Activated B cell treated with CpG ODN at 0.5 μM for 24 hours (primary cell): ENCODE results near the gene ZNF791. TPM values are rescaled to one million over a fixed set of nuclear protein-coding genes. Genes with fewer than 3 reads are reported as not detected.

Experiments used
- ATAC-seq: fragments of 200-7000 bp; cut with Tn5 transposase; one replicate; pipeline ENCODE4 v1.10.0; 2021; ENCODE audit warnings: low read depth, mild to moderate bottlenecking, moderate library complexity
- CTCF ChIA-PET: fragments of 350-600 bp; sonication (Branson Sonifier 250); formaldehyde crosslinking; loops from one replicate; lab custom pipeline; 2021; ENCODE audit warnings: antibody characterized with exemption; lab: Charles Lee
- POLR2A ChIA-PET: fragments of 350-600 bp; sonication (Branson Sonifier 250); formaldehyde crosslinking; loops from one replicate; lab custom pipeline; 2021; ENCODE audit warnings: antibody characterized with exemption; lab: Charles Lee
- DNase-seq: peaks from one replicate; pipeline ENCODE4 v3.0.0; 2022
- H3K27ac Mint-ChIP-seq: one replicate; pipeline ENCODE4 v1.8.0; 2020; ENCODE audit warnings: mixed read lengths
- H3K27me3 Mint-ChIP-seq: one replicate; pipeline ENCODE4 v1.8.0; 2021; ENCODE audit warnings: mixed read lengths
- H3K36me3 Mint-ChIP-seq: one replicate; pipeline ENCODE4 v1.8.0; 2021; ENCODE audit warnings: low read depth, mixed read lengths
- H3K4me1 Mint-ChIP-seq: one replicate; pipeline ENCODE4 v1.8.0; 2021; ENCODE audit warnings: mixed read lengths
- H3K4me3 Mint-ChIP-seq: one replicate; pipeline ENCODE4 v1.8.0; 2020; ENCODE audit warnings: mild to moderate bottlenecking, mixed read lengths
- H3K9me3 Mint-ChIP-seq: one replicate; pipeline ENCODE4 v1.8.0; 2020; ENCODE audit warnings: mixed read lengths
- intact Hi-C: fragments of 100-400 bp; cut with micrococcal nuclease; formaldehyde crosslinking; loops from one replicate; pipeline ENCODE4 v1.15.1; 2024
- total RNA-seq: library from RNA; stranded (reverse); gene quantifications from 2 replicates; pipeline ENCODE4 v1.2.3, GENCODE V29; 2022
- TF ChIP-seq, protein P1 (sequence below): fragments of 200-600 bp; IDR thresholded peaks from one replicate; pipeline ENCODE4 v1.8.0; 2022; ENCODE audit warnings: antibody characterized with exemption, mild to moderate bottlenecking

ZNF791 gene
- total RNA-seq, 1 donor from 2014 or later: 46.1 TPM

DNA sequence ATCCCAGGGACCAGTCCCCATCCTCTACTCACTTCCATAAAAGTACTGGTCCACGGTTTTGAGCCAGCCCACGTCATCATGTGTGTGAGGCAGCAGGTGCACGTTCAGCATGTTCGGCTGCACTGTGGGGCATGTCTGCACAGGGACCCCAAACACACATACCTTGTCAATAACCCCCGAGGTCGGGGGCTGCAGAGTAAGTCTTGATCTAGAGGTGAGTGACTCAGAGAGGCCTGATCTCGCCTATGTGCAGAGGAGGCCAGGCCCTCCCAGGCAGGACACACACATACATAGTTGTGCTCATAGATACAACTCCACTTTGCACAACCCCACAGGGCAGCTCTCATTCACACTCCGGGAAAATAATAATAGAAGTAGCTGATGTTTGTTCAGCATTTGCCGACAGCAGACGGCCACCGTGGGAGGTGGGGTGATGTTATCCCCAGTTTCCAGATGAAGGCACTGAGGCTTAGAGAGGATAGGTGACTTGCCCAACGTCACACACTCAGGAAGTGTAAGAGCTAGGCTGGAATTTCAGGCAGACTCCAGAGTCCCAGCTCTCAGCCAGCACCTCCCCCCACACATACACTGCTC is 55.0 kb downstream of the ZNF791 start:
- Mint-ChIP-seq H3K9me3 (no peaks in the 10 kb centered on the region), H3K4me3 (peak overlapping the region; percentile 97), H3K4me1 (peaks cover 68% of the 10 kb centered on the region), H3K36me3 (peaks cover 58% of the 10 kb centered on the region), H3K27me3 (no peaks in the 10 kb centered on the region), H3K27ac (peak overlapping the region; percentile 93)
- CTCF ChIA-PET: interaction anchor here (0.6 to 2.1 kb wide), 6 partner anchors 24 to 176 kb away, joined by 3 to 11 read pairs (median 3); no protein-coding TSS in a partner anchor
- TF ChIP-seq, protein P1, sequence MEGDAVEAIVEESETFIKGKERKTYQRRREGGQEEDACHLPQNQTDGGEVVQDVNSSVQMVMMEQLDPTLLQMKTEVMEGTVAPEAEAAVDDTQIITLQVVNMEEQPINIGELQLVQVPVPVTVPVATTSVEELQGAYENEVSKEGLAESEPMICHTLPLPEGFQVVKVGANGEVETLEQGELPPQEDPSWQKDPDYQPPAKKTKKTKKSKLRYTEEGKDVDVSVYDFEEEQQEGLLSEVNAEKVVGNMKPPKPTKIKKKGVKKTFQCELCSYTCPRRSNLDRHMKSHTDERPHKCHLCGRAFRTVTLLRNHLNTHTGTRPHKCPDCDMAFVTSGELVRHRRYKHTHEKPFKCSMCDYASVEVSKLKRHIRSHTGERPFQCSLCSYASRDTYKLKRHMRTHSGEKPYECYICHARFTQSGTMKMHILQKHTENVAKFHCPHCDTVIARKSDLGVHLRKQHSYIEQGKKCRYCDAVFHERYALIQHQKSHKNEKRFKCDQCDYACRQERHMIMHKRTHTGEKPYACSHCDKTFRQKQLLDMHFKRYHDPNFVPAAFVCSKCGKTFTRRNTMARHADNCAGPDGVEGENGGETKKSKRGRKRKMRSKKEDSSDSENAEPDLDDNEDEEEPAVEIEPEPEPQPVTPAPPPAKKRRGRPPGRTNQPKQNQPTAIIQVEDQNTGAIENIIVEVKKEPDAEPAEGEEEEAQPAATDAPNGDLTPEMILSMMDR: no peak
- POLR2A ChIA-PET: interaction anchor here (0.5 to 3.4 kb wide), 21 partner anchors 8 to 1203 kb away, joined by 3 to 74 read pairs (median 5); partner anchors contain the start of genes DHPS, FBXW9, GET3 and JUNB
- intact Hi-C loops: loop anchor here (1.0 to 5.0 kb wide), 8 partner anchors 25 to 333 kb away; partner anchors contain the start of genes TNPO2, ZNF490, ZNF563 and ZNF564
- peak; percentile 35 for ATAC-seq
- peak; percentile 39 for DNase-seq

DNA sequence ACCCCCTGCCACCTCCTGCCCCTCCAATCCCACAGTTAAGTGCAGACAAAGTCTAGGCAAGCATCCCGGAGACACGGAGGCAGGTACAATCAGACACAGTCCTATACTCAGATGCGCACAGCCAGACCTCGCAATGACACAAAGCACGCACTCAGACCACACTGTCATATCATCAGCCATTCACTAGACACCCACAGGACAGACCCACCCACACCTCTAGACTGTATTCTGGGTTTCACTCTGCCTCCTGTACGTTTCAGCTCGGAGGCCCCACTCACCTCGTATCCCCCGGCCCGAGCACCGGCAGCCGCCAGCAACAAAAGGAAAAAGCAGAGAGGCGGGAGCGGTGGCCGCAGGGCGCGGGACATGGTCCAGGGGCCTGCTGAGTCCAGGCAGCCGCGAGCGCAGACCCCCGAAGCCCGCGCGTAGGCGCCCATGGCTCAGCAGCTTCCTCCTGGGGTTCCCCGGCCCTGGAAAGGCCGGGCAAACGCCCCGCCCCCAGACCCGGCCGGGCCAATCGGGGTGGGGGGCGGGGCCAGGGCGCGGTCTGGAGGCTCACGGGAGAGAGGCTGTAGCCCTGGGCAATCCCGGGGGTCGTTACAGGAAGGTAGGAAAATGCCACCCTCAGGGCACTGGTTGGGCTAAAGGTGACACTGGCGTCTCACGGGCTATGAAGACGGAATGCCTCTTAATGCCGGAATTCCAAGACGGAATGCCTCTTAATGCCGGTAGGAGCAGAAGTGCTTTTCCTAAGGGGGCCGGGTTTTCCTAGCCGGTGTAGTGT is 55.7 kb downstream of the ZNF791 start, which contains the start of the genes MAN2B1 and WDR83:
Gene MAN2B1 (minus strand): TSS at position 478 of the 784 bp plus-strand sequence. CDS start 41 bp downstream, at position 437.
Gene WDR83 (plus strand): TSS at position 543 of the 784 bp plus-strand sequence. CDS start 2,984 bp downstream, outside the sequence.
- TF ChIP-seq, protein P1: no peak
- POLR2A ChIA-PET: interaction anchor here (0.5 to 3.4 kb wide), 21 partner anchors 9 to 1204 kb away, joined by 3 to 74 read pairs (median 4); partner anchors contain the start of genes DHPS, FBXW9, JUNB and TRIR
- peaks cover 69% of the 10 kb centered on the region for H3K4me1 Mint-ChIP-seq
- intact Hi-C loops: loop anchor here (1.0 to 5.0 kb wide), 5 partner anchors 56 to 334 kb away; partner anchors contain the start of genes TNPO2, ZNF490, ZNF563 and ZNF564
- peaks cover 51% of the 10 kb centered on the region for H3K36me3 Mint-ChIP-seq
- H3K4me3 Mint-ChIP-seq: peak within 1 kb of the TSS; percentile 97
- H3K27ac Mint-ChIP-seq: peak within 1 kb of the TSS; percentile 93
- DNase-seq: peak; percentile 83
- H3K27me3 Mint-ChIP-seq: no peaks in the 10 kb centered on the region
- ATAC-seq: peak; percentile 70
- CTCF ChIA-PET: interaction anchor here (0.6 to 2.1 kb wide), 5 partner anchors 24 to 177 kb away, joined by 3 to 11 read pairs (median 3); no protein-coding TSS in a partner anchor
- no peaks in the 10 kb centered on the region for H3K9me3 Mint-ChIP-seq

DNA sequence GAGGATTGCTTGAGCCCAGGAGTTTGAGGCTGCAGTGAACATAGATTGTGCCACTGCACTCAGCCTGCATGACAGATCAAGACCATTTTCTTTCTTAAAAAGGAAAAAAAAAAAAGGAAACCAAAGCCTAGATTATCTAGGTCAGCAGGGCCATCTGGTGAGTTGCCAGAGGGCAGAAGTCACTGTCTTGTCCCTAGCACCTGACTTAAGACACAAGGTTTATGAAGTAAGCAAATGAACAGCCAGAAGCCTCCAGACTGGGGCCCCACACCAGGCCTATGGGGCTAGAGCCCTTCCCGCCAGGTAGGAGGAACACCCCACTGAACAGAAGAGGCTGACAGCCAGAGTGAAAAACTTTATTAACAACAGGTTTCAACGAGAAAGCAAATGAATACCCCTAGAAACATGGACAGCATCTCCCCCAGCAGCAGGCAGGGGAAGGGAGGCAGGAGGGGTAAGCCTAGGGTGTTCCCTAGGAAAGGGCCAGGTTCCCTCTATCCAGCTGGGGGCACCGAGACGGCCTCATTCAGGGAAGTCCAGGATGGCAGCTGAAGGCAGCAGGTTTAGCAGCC is 57.1 kb downstream of the ZNF791 start:
- ATAC-seq: no peak
- CTCF ChIA-PET: interaction anchor here (1.5 kb wide), 1 partner anchor 28 kb away, joined by 4 read pairs; no protein-coding TSS in a partner anchor
- intact Hi-C loops: loop anchor here (2.0 to 5.0 kb wide), 4 partner anchors 54 to 743 kb away; partner anchors contain the start of genes TNPO2, ZNF563 and ZNF700
- Mint-ChIP-seq H3K27ac (peak overlapping the region; percentile 100), H3K36me3 (peaks cover 53% of the 10 kb centered on the region), H3K4me1 (peaks cover 74% of the 10 kb centered on the region), H3K4me3 (peak overlapping the region; percentile 97), H3K27me3 (no peaks in the 10 kb centered on the region), H3K9me3 (no peaks in the 10 kb centered on the region)
- no peak for DNase-seq
- TF ChIP-seq, protein P1: no peak
- POLR2A ChIA-PET: interaction anchor here (0.6 to 2.2 kb wide), 4 partner anchors 10 to 104 kb away, joined by 3 to 20 read pairs (median 6); partner anchors contain the start of genes ZNF490 and ZNF791

DNA sequence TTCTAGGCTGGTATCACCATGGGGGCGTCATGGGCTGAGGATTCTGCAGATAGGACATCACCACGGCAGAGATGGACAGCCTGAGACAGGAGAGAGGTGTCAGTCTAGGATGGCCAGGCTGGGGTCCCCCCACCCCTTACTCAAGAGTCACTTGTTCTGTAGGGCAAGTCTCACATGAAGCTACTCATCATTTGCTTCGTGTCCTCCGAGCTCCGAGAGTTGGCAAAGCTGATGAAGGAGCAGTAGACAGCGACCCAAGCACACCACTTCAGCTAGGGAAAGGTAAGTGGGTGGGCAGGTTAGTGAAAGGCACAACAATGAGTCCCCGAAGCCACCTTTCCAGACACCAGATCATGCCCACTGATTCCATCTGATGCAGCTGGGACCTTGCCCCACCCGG is 57.6 kb downstream of the ZNF791 start:
- Mint-ChIP-seq H3K36me3 (peaks cover 50% of the 10 kb centered on the region), H3K4me1 (peaks cover 74% of the 10 kb centered on the region), H3K27ac (peak overlapping the region; percentile 100), H3K4me3 (peak overlapping the region; percentile 97), H3K27me3 (no peaks in the 10 kb centered on the region), H3K9me3 (no peaks in the 10 kb centered on the region)
- DNase-seq (no peak), ATAC-seq (no peak)
- TF ChIP-seq, protein P1: no peak
- POLR2A ChIA-PET: interaction anchor here (0.5 to 5.4 kb wide), 10 partner anchors 10 to 123 kb away, joined by 3 to 51 read pairs (median 6); partner anchors contain the start of genes DHPS, JUNB, TNPO2 and ZNF490
- CTCF ChIA-PET: interaction anchor here (1.2 to 1.5 kb wide), 2 partner anchors 28 to 105 kb away, joined by 3 to 4 read pairs; no protein-coding TSS in a partner anchor
- intact Hi-C loops: loop anchor here (2.0 to 5.0 kb wide), 4 partner anchors 54 to 744 kb away; partner anchors contain the start of genes TNPO2, ZNF563 and ZNF700
